ENCODE results near the gene RHEBL1.

Gene RHEBL1

GRCh38 chr12:49091056-49091835 is 21.5 kb upstream of the RHEBL1 start:
- Histone ChIP-seq H3K4me2 (ENCODE audit: low read length) (no peak overlapping the region), H3K36me3 (ENCODE audit: control insufficient read depth, low read length) (no peaks in the 10 kb centered on the region), H3K4me1 (ENCODE audit: control insufficient read depth, low read length) (peaks cover 36% of the 10 kb centered on the region), H3K9me3 (ENCODE audit: control insufficient read depth, insufficient read depth, low read length) (no peaks in the 10 kb centered on the region), H3K27ac (ENCODE audit: low read depth, low read length) (no peak overlapping the region), H3K27me3 (ENCODE audit: control insufficient read depth, low read length) (peaks cover 78% of the 10 kb centered on the region), H3K4me3 (ENCODE audit: low read length) (no peak overlapping the region), H3K9me2 (replicated peaks; ENCODE audit: control insufficient read depth, low read length) (no peaks in the 10 kb centered on the region), H4K20me1 (ENCODE audit: control insufficient read depth, insufficient read depth, low read depth, low read length) (0 out of 2 replicates have a peak, but pooled peaks cover 2% of the 10 kb centered on the region), H3F3A (ENCODE audit: control insufficient read depth, insufficient read depth) (no peaks in the 10 kb centered on the region), H3K79me2 (ENCODE audit: control insufficient read depth, low read length) (no peaks in the 10 kb centered on the region)
- TF ChIP-seq EZH2phosphoT487 (IDR thresholded peaks at IDR 0.05; ENCODE audit: borderline replicate concordance, low read length), result 0 out of 2 replicates have a peak, but pooled peaks have one; percentile 30
- no peak for TF ChIP-seq CTCF (IDR thresholded peaks at IDR 0.05; ENCODE audit: low read depth, low read length, poor library complexity, severe bottlenecking)

DNA sequence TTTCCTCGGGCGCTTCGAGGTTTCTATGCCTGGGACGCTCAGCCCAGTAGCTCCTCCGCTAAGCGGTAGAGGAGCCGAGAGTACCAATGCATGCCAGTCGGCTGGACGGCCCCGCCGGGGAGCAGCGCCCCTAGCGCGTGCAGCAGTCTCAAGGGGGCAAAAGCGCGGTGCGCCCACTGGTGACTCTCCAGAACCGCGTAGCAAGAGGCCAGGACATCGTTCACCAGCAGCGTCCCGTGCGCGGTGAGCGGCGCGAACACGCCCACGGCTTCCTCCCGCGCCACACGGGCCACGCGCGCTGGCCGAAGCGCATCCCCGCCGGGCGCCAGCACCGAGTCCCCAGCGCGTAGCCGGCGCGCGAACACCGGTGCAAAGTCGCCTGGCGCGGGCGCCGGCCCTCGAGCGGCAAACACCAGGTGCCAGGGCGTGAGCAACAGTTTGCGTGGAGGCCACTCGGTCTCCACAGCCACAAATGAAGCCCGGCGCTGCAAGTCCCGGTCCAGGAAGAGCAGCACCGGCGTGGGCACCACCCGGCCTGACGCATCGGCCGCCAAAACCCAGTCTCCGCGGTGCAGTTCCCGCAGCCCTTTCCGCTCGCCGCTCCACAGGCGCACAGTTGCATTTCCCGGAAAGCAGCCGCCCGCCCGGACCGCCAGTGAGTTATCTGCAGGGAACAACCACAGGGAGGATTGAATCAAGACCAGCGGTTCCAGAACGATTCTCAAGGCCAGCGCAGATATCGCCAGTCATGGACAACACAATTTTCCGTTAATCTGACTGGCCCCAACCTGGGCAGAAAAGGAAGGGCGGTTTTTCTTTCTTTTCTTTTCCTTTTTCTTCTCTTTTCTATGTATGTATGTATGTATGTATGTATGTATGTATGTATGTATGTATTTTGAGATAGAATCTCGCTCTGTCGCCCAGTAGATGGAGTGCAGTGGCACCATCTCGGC is 20.3 kb upstream of the RHEBL1 start:
- Histone ChIP-seq H3K27ac (ENCODE audit: low read depth, low read length) (no peak overlapping the region), H3K4me3 (ENCODE audit: low read length) (peak overlapping the region; percentile 29; the same call in 1 of the 2 replicates), H3K27me3 (ENCODE audit: control insufficient read depth, low read length) (peaks cover 72% of the 10 kb centered on the region), H3F3A (ENCODE audit: control insufficient read depth, insufficient read depth) (no peaks in the 10 kb centered on the region), H4K20me1 (ENCODE audit: control insufficient read depth, insufficient read depth, low read depth, low read length) (no peaks in the 10 kb centered on the region), H3K4me1 (ENCODE audit: control insufficient read depth, low read length) (peaks cover 36% of the 10 kb centered on the region), H3K9me2 (replicated peaks; ENCODE audit: control insufficient read depth, low read length) (no peaks in the 10 kb centered on the region), H3K36me3 (ENCODE audit: control insufficient read depth, low read length) (no peaks in the 10 kb centered on the region), H3K79me2 (ENCODE audit: control insufficient read depth, low read length) (no peaks in the 10 kb centered on the region), H3K9me3 (ENCODE audit: control insufficient read depth, insufficient read depth, low read length) (no peaks in the 10 kb centered on the region), H3K4me2 (ENCODE audit: low read length) (peak overlapping the region; percentile 52)
- TF ChIP-seq EZH2phosphoT487 (IDR thresholded peaks at IDR 0.05; ENCODE audit: borderline replicate concordance, low read length) (peak; percentile 95), CTCF (IDR thresholded peaks at IDR 0.05; ENCODE audit: low read depth, low read length, poor library complexity, severe bottlenecking) (peak; percentile 49)

- TF ChIP-seq CTCF (IDR thresholded peaks at IDR 0.05; ENCODE audit: low read depth, low read length, poor library complexity, severe bottlenecking) (no peak), EZH2phosphoT487 (IDR thresholded peaks at IDR 0.05; ENCODE audit: borderline replicate concordance, low read length) (no peak)
- H3K9me3 ChIP-seq (ENCODE audit: control insufficient read depth, insufficient read depth, low read length), result no peaks in the 10 kb centered on the region
- H3K27ac ChIP-seq (ENCODE audit: low read depth, low read length), result no peak overlapping the region
- no peaks in the 10 kb centered on the region for H4K20me1 ChIP-seq (ENCODE audit: control insufficient read depth, insufficient read depth, low read depth, low read length)
- peak overlapping the region; percentile 45; the same call in 1 of the 2 replicates for H3K4me3 ChIP-seq (ENCODE audit: low read length)
- peaks cover 60% of the 10 kb centered on the region for H3K27me3 ChIP-seq (ENCODE audit: control insufficient read depth, low read length)
- no peaks in the 10 kb centered on the region for H3F3A ChIP-seq (ENCODE audit: control insufficient read depth, insufficient read depth)
- H3K79me2 ChIP-seq (ENCODE audit: control insufficient read depth, low read length), result no peaks in the 10 kb centered on the region
- peaks cover 34% of the 10 kb centered on the region for H3K4me1 ChIP-seq (ENCODE audit: control insufficient read depth, low read length)
- H3K9me2 ChIP-seq (replicated peaks; ENCODE audit: control insufficient read depth, low read length), result no peaks in the 10 kb centered on the region
- H3K4me2 ChIP-seq (ENCODE audit: low read length), result peak overlapping the region; percentile 68; the same call in 1 of the 2 replicates
- H3K36me3 ChIP-seq (ENCODE audit: control insufficient read depth, low read length), result no peaks in the 10 kb centered on the region
Observed at GRCh38 chr12:49088932-49089330, 19.2 kb upstream of the RHEBL1 start.
